Measurements from ENCODE around the gene FBXL3. TPM values are rescaled to one million over a fixed set of nuclear protein-coding genes. Genes with fewer than 3 reads are reported as not detected.
A peak's percentile ranks its signal among the peaks of the same experiment; 100 is the strongest.
"Not testable (repeated sequence)": the region's sequence is repeated elsewhere in the genome, so short reads cannot be mapped to it uniquely, and the experiment has no call there.

Gene FBXL3
- polyA plus RNA-seq, 1 donor = 64.1 TPM

GRCh38 chr13:76991796-76992547, 35.0 kb downstream of the FBXL3 start, which contains the start of gene CLN5:
CLN5 (plus strand) TSS chr13:76992081; CDS start chr13:76992099, 18 bp downstream.
- DNase-seq = peak; percentile 85

GRCh38 chr13:76991432-76991795, 35.5 kb downstream of the FBXL3 start:
- DNase-seq = no peak

GRCh38 chr13:76983676-76984075, 43.3 kb downstream of the FBXL3 start:
- no peak for DNase-seq

GRCh38 chr13:76982061-76982460, 44.9 kb downstream of the FBXL3 start:
- DNase-seq = no peak

- peak; percentile 73 for DNase-seq
Observed at GRCh38 chr13:76980075-76980718, 46.8 kb downstream of the FBXL3 start.

GRCh38 chr13:76976929-76977328, 50.0 kb downstream of the FBXL3 start:
- no peak for DNase-seq

- no peak for DNase-seq
Observed at GRCh38 chr13:76976490-76976889, 50.5 kb downstream of the FBXL3 start.

- DNase-seq = no peak
Observed at GRCh38 chr13:76975863-76976262, 51.1 kb downstream of the FBXL3 start.

GRCh38 chr13:76974618-76974975, 52.4 kb downstream of the FBXL3 start:
- no peak for DNase-seq

- DNase-seq = no peak
Observed at GRCh38 chr13:76973920-76974617, 52.9 kb downstream of the FBXL3 start.

GRCh38 chr13:76971851-76972829, 54.8 kb downstream of the FBXL3 start:
- no peak for DNase-seq

GRCh38 chr13:76971215-76971614, 55.7 kb downstream of the FBXL3 start:
- no peak for DNase-seq

- DNase-seq = no peak
Observed at GRCh38 chr13:76969488-76970365, 57.2 kb downstream of the FBXL3 start.

- no peak for DNase-seq
Observed at GRCh38 chr13:76968041-76968440, 58.9 kb downstream of the FBXL3 start.

GRCh38 chr13:76967031-76967430, 59.9 kb downstream of the FBXL3 start:
- DNase-seq = no peak

GRCh38 chr13:76965759-76966421, 61.1 kb downstream of the FBXL3 start:
- DNase-seq = no peak

- DNase-seq = not testable (repeated sequence)
Observed at GRCh38 chr13:76959734-76960133, 67.2 kb downstream of the FBXL3 start.

- DNase-seq = no peak
Observed at GRCh38 chr13:76958841-76959432, 68.0 kb downstream of the FBXL3 start.

- no peak for DNase-seq
Observed at GRCh38 chr13:76955661-76956060, 71.3 kb downstream of the FBXL3 start.

Measured in left kidney (tissue), 2 donors.